Measurements from ENCODE around the gene PSMB3.
A peak's percentile ranks its signal among the peaks of the same experiment; 100 is the strongest.

Gene PSMB3

DNA sequence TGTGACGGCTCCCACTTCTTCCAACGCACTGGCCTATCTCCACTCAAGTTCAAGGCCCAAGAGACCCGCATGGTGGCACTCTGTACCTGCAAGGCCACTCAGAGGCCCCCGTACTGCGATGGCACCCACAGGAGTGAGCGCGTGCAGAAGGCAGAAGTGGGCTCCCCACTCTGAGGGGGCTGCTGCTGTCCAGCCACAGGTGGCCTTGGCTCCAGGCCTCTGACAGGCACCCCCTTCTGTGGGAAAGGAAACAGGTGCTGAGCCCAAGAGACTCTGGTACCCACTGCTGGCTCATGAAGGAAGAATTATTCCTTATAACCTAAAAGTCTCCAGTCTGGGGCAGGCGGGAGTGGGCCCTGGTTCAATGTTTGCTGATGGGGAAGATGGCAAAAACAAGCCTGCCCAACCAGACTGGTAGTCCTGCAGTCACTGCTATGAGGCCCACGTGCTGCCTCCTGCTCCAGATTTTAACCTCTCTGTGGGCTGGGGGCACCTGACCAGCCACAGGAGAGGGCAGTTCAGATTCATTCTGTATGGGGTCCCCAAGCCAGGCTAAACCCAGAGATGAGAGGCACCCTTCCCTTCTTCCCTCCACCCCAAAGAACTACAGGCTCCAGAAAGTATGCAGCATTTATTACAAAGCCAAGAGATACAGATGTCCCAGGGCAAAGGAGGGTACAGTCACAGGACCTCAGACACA lies 19.1 kb upstream of the PSMB3 start:
- DNase-seq (ENCODE audit: low spot score): no peak

DNA sequence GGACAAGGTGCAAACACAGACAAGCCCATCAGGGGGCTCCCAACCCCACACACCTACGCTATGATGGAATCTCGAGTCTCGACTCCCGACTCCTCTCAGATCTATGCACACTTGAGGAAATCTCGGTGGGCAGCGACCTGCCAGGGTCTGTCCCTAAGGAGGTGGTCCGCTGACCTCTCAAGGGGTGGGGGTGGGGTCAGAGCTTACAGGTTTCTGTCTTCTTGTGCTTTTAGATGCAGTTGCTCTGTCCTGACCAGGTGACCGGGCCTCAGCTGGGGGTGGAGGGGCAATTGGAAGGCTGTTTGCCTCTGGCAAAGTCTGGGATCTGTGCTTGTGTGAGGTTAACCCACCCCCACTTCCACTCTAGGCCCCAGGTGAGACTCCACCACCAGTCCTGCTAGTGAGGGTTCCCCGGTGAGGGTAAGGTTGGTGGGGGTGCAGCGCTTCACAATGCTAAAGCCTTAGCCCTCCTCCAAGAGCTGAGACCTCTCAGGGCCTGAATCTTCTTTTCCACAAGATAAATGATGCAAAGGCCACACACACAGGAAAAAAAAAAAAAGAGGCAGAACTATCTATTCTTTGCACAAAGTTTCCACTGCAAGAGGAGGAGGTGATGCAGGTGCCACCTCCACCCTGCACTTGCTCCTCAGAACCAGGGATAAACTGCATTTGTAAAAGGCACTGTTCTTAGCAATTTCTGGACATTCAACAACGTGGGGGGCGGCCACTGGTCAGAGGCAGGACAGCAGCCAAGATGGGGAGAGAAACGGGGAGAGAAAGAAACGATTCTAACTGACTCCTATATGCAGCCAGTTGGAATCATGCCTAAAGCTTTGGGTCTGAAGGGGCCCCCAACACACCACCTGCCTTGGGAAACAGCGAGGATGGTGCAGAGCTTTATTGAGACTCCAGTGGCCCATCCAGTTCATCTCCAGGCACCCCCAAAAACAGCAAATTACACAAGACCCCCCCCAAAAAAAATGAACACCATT lies 18.3 kb upstream of the PSMB3 start:
- DNase-seq (ENCODE audit: low spot score): peak; percentile 55

DNA sequence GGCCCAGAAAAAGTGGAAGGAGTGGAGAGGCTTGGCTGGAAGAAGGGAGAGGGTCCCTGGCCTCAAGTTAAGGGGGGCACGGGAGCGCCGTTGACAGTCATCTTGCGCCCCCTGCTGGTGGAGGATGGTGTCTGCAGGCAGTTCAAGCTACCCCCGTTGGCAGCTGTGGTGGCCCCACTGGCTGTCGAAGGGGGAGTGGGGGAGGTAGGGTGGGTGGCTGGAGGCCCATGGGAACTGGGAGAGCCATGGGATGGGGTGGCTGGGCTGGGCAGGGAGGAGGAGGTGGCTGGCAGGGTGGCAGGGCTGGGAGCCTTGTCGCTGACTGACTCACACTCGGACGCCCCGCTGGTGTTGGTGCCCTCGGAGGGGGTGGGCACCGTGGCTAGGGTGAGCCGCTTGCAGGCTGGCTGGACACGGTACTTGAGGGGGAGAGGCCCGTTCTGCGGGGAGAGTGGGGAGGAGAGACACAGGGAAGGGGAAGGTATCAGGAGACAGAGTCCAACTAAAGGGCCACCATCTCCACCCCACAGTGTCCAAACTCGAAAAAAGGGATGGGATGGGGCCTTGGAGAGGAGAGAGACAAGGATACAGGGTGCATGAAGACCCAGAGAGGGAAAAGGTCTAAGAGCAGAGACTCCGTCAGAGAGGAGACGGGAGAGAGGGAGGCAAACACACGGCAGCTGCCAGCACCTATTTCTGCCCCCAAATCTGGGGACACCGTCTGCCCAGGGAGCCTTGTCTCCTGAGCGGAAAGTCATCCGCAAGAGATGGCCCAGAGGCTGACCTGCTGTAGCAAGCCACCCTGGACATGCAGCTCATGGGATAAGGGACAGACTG lies 17.2 kb upstream of the PSMB3 start:
- DNase-seq (ENCODE audit: low spot score): peak; percentile 64

DNA sequence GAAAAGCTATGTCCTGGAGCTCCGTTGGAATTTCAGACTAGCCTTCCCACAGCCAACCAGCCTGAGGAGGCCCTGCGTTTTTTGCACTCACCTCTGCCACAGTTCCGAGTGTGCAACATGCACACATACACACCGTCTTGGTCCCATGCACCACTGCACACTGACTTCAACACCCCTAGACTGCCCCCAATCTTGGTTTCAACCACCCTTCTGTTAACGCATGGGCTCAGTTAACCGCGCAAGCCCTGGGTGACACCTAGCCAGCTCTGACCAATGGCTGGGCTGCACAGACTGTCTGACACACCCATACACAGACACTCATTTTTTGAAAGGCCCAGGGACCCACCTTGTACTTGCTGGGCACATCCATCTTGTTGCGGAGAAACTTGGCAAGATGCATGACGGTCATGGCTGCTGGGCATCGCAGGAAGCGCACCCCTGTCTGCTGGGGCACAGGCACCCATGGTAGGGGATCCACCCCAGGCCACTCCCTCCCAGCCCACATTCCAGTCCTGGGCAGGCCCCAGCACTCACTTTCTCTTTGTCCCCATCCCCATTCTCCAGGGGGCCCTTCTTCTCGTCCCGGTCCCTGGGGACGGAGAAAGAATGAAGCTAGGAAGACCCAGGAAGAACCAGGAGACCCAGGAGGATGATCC lies 14.4 kb upstream of the PSMB3 start:
- no peak for DNase-seq (ENCODE audit: low spot score)

DNA sequence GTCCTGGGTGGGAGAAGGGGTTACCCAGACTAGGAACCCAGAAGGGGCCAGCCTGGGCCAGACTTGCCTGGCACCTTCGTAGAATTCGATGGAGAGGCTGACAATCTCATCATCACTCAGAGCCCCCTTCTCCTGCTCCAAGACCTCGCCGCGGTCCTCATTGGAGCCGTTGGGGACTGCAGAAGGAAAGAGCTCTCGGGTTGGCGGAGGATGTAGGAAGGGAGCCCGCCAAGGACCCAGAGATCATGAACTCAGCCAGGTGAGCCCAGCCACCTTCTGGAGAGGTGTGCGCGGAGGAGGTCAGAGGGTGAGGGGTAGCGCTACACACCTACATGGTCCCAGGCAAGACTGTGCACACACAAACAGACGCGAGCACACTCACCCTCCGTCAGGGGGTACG lies 13.9 kb upstream of the PSMB3 start:
- no peak for DNase-seq (ENCODE audit: low spot score)

DNA sequence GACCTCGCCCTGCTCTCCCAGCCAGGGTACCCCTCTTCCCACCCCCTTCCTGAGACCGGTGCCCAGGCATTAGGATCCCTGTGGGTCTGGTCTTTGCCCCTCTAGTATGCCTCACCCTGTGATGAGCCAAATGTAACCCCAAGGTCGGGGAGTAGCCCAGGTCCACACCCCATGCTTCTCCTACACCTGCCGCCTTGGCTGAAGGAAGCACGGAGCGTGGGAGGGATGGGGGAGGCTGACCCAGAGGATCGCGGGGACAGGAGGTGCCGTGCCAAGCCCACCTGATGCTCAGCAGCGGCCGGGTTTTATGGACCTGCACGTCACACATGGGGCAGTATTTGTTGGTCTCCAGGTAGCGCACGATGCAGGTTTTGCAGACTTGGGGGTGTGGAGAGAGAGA lies 13.2 kb upstream of the PSMB3 start:
- no peak for DNase-seq (ENCODE audit: low spot score)

DNA sequence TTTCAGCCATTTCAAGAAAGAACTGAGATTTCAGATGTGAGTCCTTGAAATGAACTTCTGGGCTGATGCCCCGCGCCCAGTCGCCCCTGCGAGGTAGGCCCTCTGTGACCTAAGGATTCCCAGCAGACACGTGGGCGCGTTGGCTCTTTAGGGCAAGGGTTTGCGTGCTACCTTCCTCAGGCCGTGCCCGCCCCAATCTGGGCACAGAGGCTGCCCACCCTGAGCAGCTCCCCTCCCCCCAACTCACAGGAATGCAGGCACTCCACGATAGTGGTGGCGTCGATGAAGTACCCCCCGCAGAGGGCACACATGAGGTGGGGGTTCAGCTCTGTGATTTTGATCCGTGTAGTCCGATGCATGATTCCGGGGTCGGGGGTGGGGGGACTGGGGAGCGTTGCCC lies 12.5 kb upstream of the PSMB3 start:
- DNase-seq (ENCODE audit: low spot score): no peak

DNA sequence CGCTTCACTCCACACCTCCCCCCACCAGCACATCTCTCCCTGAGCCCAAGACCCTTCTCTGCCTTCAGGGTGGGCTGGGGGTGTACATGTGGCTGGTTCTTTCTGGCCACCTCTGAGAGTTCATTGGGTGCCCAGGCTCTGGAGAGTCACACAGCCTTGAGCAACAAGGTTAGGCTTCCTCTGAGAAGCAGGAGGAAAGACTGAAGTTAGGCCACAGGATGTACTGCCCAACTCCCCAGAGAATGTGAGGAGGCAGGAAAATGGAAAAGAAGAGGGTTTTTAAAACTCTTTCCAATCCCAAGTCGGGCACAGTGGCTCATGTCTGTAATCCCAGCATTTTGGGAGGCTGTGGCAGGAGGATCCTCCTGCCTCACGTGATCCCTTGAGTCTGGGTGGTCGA lies 11.7 kb upstream of the PSMB3 start:
- DNase-seq (ENCODE audit: low spot score): no peak

DNA sequence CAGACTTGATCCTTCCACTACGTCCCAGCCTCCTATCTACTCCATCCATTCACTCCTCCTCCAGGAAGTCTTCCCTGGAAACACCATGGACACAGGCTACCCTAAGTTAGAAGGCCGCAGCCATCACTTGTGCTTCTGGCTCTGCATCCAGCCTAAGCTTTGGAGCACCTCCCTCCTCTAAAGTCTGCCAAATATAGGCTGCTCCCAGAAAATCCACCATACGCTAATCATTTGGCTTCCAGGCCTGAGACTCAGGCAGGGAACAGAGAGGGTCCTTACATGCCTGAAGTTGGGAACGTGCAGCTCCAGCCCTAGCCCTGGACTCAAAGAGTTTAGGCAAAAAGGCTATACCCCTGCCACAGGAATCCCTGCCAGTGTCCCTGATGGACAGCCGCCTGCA lies 11.1 kb upstream of the PSMB3 start:
- no peak for DNase-seq (ENCODE audit: low spot score)

DNA sequence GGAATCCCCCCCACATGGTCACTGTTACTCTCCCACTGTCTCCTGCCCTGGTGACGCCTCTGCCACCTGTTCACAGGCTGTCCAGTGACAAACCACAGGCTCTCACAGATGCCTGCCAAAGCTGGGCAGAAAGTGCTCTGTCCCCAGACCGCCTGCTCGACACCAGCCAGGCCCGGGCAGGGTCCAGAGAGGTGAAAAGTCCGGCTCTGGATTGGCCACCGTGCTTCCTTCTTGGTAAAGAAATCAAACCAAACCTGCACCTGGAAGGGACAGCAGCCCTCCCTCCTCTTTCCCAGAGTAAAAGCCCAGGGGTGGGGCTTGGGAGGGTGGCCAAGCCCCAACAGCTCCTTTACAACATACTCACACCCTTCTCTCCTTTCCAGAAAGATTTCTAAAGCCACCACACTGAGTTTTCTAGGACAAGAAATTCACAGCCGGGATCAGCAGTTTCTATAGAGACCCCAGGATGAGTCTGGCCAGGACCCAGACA lies 10.6 kb upstream of the PSMB3 start:
- no peak for DNase-seq (ENCODE audit: low spot score)

DNA sequence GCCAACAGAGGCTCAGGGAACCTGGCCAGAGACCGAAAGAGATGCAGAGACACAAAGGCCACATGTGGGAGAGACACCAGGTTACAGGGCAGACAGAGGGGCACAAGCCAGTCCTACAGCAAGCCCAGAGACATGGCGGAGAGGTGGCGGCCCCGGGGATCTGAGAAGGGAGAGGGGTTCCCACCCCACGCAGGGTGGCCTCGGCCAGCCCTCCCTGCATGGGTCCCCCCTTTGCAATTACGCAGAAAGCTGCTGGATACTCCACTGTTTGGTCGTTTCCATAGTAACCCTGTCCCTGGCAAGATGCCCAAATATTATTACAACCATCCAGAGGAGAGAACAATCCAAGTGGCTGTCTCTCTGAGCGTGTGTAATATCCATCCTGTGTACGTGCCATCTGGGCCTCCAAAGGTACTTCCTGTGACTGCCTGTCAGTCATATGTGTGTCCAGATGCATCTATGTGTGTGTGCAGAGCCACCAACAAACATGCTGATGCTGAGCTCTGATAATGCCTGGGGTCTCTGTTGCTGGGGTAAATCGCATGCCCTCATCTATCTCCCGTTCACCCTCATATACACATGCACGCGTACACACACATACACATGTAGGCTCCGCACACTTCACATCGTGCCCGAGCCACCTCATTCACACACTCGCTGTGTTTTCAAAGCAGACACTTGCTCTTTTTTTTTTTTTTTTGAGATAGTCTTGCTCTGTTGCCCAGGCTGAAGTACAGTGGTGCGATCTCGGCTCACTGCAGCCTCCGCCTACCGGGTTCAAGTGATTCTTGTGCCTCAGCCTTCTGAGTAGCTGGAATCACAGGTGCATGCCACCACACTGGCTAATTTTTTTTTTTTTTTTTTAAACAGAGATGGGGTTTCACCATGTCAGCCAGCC lies 9.9 kb upstream of the PSMB3 start:
- DNase-seq (ENCODE audit: low spot score): peak; percentile 64

DNA sequence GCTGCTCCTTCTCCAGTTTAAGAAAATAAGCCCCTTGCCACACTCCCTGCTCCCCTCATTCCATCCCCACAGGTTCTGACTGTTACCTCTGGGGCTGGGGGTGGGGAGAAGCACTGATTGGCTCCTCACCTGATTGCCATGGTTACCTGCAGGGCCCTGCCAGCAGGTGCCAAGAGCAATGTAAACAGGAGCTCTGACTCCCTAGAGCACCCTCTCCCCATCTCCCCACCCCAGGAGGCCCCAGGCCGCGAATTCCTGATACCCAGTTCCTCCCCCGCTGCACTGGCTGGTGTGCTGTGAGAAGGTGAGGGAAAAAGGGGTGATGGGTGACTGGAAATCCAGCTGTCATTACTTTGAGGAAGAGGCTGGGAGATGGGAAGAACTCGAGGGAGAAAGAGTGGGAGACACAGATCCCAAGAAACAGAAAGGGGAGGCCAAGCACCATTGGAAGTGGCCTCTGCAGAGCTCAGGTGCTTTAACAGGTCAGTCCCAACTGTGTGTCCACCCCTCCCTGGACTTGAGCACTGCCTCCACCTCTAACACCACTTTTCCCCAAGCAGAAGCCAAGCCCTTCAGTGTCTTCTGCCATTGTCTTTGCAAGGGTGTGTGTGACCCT lies 8.9 kb upstream of the PSMB3 start:
- DNase-seq (ENCODE audit: low spot score): no peak

DNA sequence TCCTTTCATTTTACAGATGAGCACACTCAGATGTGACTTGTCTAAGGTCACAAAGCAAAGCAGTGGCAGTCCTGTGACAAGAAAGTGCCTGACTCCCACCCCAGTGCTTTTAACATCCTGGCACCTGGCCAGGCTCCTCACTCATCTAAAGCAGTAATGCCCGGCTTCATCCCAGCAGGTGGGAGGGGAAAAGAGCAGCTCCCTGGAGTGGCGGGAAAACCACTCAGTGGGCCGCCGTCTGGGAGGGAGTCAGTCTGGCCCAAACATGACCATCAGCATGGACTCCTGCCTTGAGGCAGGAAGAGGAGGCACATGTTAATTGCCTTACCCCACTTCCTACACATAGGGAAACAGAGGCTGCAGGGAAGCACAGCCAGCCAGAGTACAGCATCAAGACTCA lies 7.0 kb upstream of the PSMB3 start:
- DNase-seq (ENCODE audit: low spot score): no peak

DNA sequence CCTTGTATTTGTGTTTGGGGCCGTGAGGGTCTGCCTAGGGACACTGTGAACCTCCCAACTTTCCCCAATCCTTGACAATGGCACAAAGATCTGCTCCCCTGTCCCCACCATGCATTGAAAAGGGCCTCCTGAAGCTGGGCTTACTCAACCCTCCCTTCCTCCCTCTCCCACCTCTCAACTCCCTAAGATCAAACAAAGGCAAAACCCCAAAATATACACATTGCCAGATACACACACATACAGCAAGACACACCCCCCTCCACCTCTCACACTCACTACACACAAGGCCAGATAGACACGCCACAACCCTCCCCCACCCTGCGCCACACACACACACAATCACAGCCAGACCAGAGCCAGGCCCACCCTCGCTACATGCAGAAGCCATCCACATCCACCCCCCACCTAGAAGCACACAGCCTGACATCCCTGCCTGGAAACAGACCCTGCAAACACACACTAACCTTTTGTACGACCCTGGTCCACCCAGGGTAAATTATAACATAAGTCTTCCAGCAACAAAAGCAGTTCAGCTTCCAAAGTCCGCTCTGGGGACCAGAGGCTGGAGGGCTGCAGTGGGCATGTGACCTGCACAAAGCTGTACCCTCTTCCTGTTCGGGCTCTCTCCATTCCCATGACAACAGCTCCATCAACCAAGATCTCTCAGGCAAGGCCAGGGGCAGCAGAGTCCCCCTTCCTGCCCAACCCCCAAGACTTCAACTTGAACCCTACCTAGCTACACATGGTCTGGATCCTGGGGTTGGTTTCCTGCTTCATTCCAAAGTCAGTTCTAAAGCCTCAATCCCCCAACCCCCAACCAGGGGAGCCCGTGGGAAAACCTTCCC lies 6.3 kb upstream of the PSMB3 start:
- no peak for DNase-seq (ENCODE audit: low spot score)

DNA sequence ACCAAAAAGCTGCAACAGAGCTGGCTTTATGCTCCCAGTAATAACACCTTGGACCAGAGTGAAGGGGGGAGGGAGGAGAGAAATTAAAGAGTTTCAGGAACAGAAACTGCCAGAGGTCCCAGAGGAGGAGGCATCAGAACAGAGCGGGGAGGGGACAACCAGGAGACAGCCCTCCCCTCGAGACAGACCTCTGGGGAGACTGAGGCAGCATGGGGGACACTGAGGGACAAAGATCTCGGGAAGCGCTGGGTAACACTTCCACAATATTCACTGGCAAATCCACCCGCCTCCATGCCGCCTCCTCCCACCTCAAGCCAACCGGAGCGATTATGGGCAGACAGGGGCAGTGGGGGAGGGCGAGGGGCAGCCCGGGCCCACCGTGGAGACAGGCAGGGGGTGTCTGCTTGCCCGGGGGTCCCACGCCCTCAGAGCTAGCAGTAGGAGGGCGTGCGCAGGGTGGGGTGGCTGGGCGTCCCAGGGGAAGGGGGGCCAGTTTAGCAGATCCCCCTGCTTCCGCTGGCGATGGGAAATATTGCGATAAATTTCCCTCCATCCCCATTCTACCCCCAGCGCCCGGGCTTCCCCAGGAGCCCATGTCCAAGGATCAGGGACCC lies 5.6 kb upstream of the PSMB3 start:
- DNase-seq (ENCODE audit: low spot score): no peak

DNA sequence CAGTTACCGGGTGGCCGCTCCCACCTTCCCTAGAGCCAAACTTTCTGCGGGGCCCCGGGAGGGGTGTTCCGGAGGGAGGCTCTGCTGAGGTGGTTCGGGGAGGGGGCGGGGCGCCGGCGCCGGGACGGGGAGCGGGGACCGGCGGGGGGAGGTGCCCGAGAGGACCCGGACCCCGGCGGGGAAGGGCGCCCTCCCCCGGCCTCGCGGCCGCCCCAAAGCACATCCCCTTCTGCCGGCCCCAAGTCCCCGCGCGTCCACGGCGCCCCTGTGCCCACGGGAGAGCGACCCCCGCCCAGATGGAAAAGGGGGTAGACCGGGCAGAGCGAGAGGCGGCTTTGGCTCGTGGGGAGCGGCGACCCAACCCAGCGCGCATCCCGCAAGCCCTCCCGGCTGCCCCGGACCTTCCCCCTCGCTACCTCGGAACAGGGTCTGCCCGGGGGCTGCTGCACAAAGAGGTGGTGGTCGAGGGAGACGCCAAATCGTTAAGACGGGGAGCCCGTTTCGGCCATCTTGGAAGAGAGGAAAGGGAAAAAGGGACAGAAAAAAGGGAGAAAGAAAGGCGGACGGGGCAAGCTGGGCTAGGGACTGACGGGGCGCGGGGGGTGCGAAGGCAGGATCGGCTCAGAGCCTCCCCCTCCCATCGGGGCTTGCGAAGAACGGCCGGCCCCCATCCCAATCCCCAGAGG lies 4.9 kb upstream of the PSMB3 start:
- peak; percentile 50 for DNase-seq (ENCODE audit: low spot score)

DNA sequence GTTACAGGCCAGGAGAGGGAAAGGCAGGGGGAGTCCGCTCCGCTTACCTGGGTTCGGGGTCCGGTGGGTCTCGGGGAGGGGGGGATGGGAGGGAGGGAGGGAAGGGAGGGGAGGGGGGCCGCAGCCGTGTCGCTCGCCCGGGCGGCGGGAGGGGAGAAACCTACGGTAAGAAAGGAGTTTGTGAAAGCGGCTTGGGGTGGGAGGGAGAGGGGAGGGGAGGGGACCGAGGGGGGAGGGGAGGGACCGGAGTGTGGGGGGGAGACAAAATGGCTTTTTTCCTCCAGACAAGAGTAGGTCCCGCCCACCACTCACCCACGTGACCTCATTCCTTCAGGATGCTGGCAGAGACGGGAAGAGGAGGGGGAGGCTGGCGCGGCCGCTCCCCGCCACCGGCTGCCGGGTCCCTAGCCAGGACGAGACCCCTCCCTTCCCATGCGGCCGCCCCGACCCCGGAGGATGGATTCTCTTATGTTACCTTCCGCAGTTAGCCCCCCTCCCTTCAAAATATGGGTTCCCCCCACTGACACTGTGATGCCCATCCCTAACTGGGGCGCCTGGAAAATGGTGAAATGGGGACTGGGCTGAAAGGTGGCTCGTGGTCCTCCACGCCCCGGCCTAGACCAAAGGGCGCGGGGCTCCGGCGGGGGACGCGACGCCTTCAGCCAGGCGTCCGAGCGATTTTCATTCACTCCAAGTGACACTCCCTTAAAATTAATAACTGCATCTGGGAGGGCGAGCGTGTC lies 4.2 kb upstream of the PSMB3 start, which contains the start of gene PCGF2:
Gene PCGF2 (minus strand): TSS at position 188 of the 743 bp plus-strand sequence. CDS start 7,934 bp downstream, outside the sequence.
- peak; percentile 96 for DNase-seq (ENCODE audit: low spot score)
